GM23338 (cell line): ENCODE data around the gene GNG4. TPM values are rescaled to one million over a fixed set of nuclear protein-coding genes. Genes with fewer than 3 reads are reported as not detected.

ENCODE experiments used
- ATAC-seq: fragments of 200-7000 bp; cut with Tn5 transposase; 3 replicates; pipeline ENCODE4 v1.9.1; 2020
- DNase-seq: peaks from one replicate; pipeline ENCODE4 v3.0.0-alpha.2; 2015; ENCODE audit warnings: low spot score
- H2AFZ ChIP-seq: fragments of 200-600 bp; sonication (generic); 2 replicates; pipeline ENCODE4 v1.8.0; 2016; ENCODE audit warnings: antibody characterized with exemption, mild to moderate bottlenecking, moderate library complexity
- H3F3A ChIP-seq: fragments of 200-600 bp; sonication (generic); replicated peaks from 2 replicates; pipeline ENCODE4 v1.8.0; 2017; ENCODE audit warnings: antibody characterized with exemption, mixed run types, low read depth
- H3K27ac ChIP-seq: fragments of 200-600 bp; sonication (generic); 2 replicates; pipeline ENCODE4 v1.6.1; 2016; ENCODE audit warnings: low read depth
- H3K27me3 ChIP-seq: fragments of 200-600 bp; sonication (generic); 2 replicates; pipeline ENCODE4 v1.8.0; 2016; ENCODE audit warnings: mild to moderate bottlenecking, mixed run types, moderate library complexity; ENCODE audit not compliant: insufficient read depth
- H3K36me3 ChIP-seq: fragments of 200-600 bp; sonication (generic); 2 replicates; pipeline ENCODE4 v1.8.0; 2016; ENCODE audit warnings: mild to moderate bottlenecking; ENCODE audit not compliant: insufficient read depth
- H3K4me1 ChIP-seq: fragments of 200-600 bp; sonication (generic); 2 replicates; pipeline ENCODE4 v1.8.0; 2016; ENCODE audit warnings: mild to moderate bottlenecking, moderate library complexity; ENCODE audit not compliant: insufficient read depth
- H3K4me2 ChIP-seq: fragments of 200-600 bp; sonication (generic); 2 replicates; pipeline ENCODE4 v1.7.1; 2017; ENCODE audit warnings: mixed run types
- H3K4me3 ChIP-seq: fragments of 200-600 bp; sonication (generic); 2 replicates; pipeline ENCODE4 v1.6.1; 2016; ENCODE audit warnings: mixed run types
- H3K79me2 ChIP-seq: fragments of 200-600 bp; sonication (generic); replicated peaks from 2 replicates; pipeline ENCODE4 v1.8.0; 2017; ENCODE audit warnings: mild to moderate bottlenecking; ENCODE audit not compliant: insufficient read depth
- H3K9me2 ChIP-seq: fragments of 200-600 bp; sonication (generic); 2 replicates; pipeline ENCODE4 v1.8.0; 2017; ENCODE audit not compliant: insufficient read depth
- H4K20me1 ChIP-seq: fragments of 200-600 bp; sonication (generic); replicated peaks from 2 replicates; pipeline ENCODE4 v1.8.0; 2017; ENCODE audit warnings: mild to moderate bottlenecking; ENCODE audit not compliant: insufficient read depth
- H3K27ac Mint-ChIP-seq: 2 replicates; pipeline ENCODE4 v1.8.0; 2020; ENCODE audit warnings: inconsistent platforms, mild to moderate bottlenecking, moderate library complexity, mixed read lengths
- H3K27me3 Mint-ChIP-seq: 3 replicates; pipeline ENCODE4 v1.8.0; 2022; ENCODE audit warnings: low read depth, mild to moderate bottlenecking, moderate library complexity, mixed read lengths, inconsistent platforms; ENCODE audit not compliant: insufficient read depth, poor library complexity
- H3K36me3 Mint-ChIP-seq: 3 replicates; pipeline ENCODE4 v1.8.0; 2021; ENCODE audit warnings: low read depth, mild to moderate bottlenecking, inconsistent platforms, moderate library complexity, mixed read lengths
- H3K4me1 Mint-ChIP-seq: 3 replicates; pipeline ENCODE4 v1.8.0; 2020; ENCODE audit warnings: mild to moderate bottlenecking, inconsistent platforms, mixed read lengths
- H3K4me3 Mint-ChIP-seq: 3 replicates; pipeline ENCODE4 v1.8.0; 2021; ENCODE audit warnings: moderate library complexity, mild to moderate bottlenecking, inconsistent platforms, mixed read lengths
- H3K9me3 Mint-ChIP-seq: 3 replicates; pipeline ENCODE4 v1.8.0; 2020; ENCODE audit warnings: moderate library complexity, mild to moderate bottlenecking, inconsistent platforms, mixed read lengths
- CREB1 ChIP-seq: fragments of 250-450 bp; sonication (Bioruptor Pico); IDR thresholded peaks from 2 replicates; pipeline ENCODE4 v1.5.0; 2020; ENCODE audit warnings: low read depth, mild to moderate bottlenecking, moderate library complexity
- CTCF ChIP-seq, 2 experiments: fragments of 200-600 bp in 1 of 2; sonication (generic) in 1 of 2; conservative IDR thresholded peaks; 2 replicates each; pipeline versions ENCODE4 v1.5.1 to v1.6.1; 2016 to 2017; ENCODE audit warnings: antibody characterized with exemption in 2 of 2, low read depth in 2 of 2, mild to moderate bottlenecking in 2 of 2, moderate library complexity in 1 of 2
- ETS1 ChIP-seq: IDR thresholded peaks from 2 replicates; pipeline ENCODE4 v1.6.1; 2016; ENCODE audit warnings: antibody characterized with exemption
- EZH2 ChIP-seq: fragments of 200-600 bp; sonication (generic); IDR thresholded peaks from one replicate; pipeline ENCODE4 v1.8.0; 2017; ENCODE audit warnings: antibody characterized with exemption, mild to moderate bottlenecking, low read depth; ENCODE audit not compliant: unreplicated experiment
- EZH2phosphoT487 ChIP-seq: fragments of 200-600 bp; sonication (generic); IDR thresholded peaks from one replicate; pipeline ENCODE4 v1.8.1; 2018; ENCODE audit warnings: antibody characterized with exemption; ENCODE audit not compliant: unreplicated experiment
- JUNB ChIP-seq: IDR thresholded peaks from one replicate; pipeline ENCODE4 v1.6.1; 2016; ENCODE audit warnings: antibody characterized with exemption; ENCODE audit not compliant: unreplicated experiment
- NANOG ChIP-seq: IDR thresholded peaks from 2 replicates; pipeline ENCODE4 v1.6.1; 2016; ENCODE audit warnings: antibody characterized with exemption, borderline replicate concordance
- POLR2AphosphoS5 ChIP-seq: IDR thresholded peaks from 2 replicates; pipeline ENCODE4 v1.6.1; 2016; ENCODE audit warnings: antibody characterized with exemption, low read depth
- STAT1 ChIP-seq: IDR thresholded peaks from one replicate; pipeline ENCODE4 v1.6.1; 2016; ENCODE audit warnings: antibody characterized with exemption; ENCODE audit not compliant: unreplicated experiment
- ZNF114 ChIP-seq: fragments of 250-450 bp; sonication (Bioruptor Pico); IDR thresholded peaks from 2 replicates; pipeline ENCODE4 v1.5.0; 2020; ENCODE audit warnings: mild to moderate bottlenecking, moderate library complexity
- ZNF331 ChIP-seq: fragments of 250-450 bp; sonication (Bioruptor Pico); IDR thresholded peaks from 2 replicates; pipeline ENCODE4 v1.5.0; 2020; ENCODE audit warnings: low read depth, mild to moderate bottlenecking, moderate library complexity
- polyA plus RNA-seq: library from polyadenylated mRNA; unstranded; fragments of >200 nt; fragmentation: Nextera tagmentation; extraction: Ambion mirVana; gene quantifications from 2 replicates; pipeline ENCODE4 v1.2.1, GENCODE V29; 2016
- total RNA-seq: library from RNA; depleted of rRNA; stranded (reverse); fragments of >200 nt; shearing (Covaris generic); gene quantifications from 2 replicates; pipeline ENCODE4 v1.2.3, GENCODE V29; 2014
- TF ChIP-seq, protein P1 (sequence below): fragments of 250-450 bp; sonication (Bioruptor Pico); IDR thresholded peaks from 2 replicates; pipeline ENCODE4 v1.5.0; 2020; ENCODE audit warnings: mild to moderate bottlenecking, moderate library complexity

Gene GNG4
- total and polyA plus RNA-seq, 2 experiments from 2014 or later: 40.2 to 49.2 TPM

- 0 out of 2 replicates have a peak, but pooled peaks cover 4% of the 10 kb centered on the region for H4K20me1 ChIP-seq
- DNase-seq (no peak), ATAC-seq (no peak)
- Mint-ChIP-seq H3K27me3 (peaks cover 2% of the 10 kb centered on the region), H3K9me3 (no peaks in the 10 kb centered on the region), H3K27ac (no peak overlapping the region), H3K4me1 (peaks cover 7% of the 10 kb centered on the region; the same call in 2 of the 3 replicates), H3K36me3 (peaks cover 6% of the 10 kb centered on the region), H3K4me3 (no peak overlapping the region)
- H3K27me3 ChIP-seq: no peaks in the 10 kb centered on the region
- H3K36me3 ChIP-seq: no peaks in the 10 kb centered on the region
- H3K27ac ChIP-seq: no peak overlapping the region
- H3K4me2 ChIP-seq: no peak overlapping the region
- no peaks in the 10 kb centered on the region for H3K4me1 ChIP-seq
- H2AFZ ChIP-seq: no peak overlapping the region
- H3K79me2 ChIP-seq: no peaks in the 10 kb centered on the region
- TF ChIP-seq ZNF114 (CRISPR knock-in tag): no peak
- no peak for TF ChIP-seq EZH2phosphoT487
- TF ChIP-seq STAT1: no peak
- H3F3A ChIP-seq: no peaks in the 10 kb centered on the region
- H3K9me2 ChIP-seq: no peaks in the 10 kb centered on the region
- H3K4me3 ChIP-seq: no peak overlapping the region
These were observed 36.8 kb downstream of the GNG4 start for GRCh38 chr1:235612761-235613160.

GRCh38 chr1:235610157-235610556 is 39.4 kb downstream of the GNG4 start:
- Mint-ChIP-seq H3K36me3 (peaks cover 4% of the 10 kb centered on the region; the same call in 1 of the 3 replicates), H3K27me3 (no peaks in the 10 kb centered on the region), H3K27ac (no peak overlapping the region), H3K9me3 (no peaks in the 10 kb centered on the region), H3K4me3 (no peak overlapping the region), H3K4me1 (no peaks in the 10 kb centered on the region)
- no peak for DNase-seq
- Histone ChIP-seq H3K4me2 (no peak overlapping the region), H3K79me2 (no peaks in the 10 kb centered on the region; the same call in 1 of the 2 replicates), H2AFZ (no peak overlapping the region), H3F3A (no peaks in the 10 kb centered on the region), H3K4me3 (no peak overlapping the region), H3K4me1 (no peaks in the 10 kb centered on the region), H3K36me3 (no peaks in the 10 kb centered on the region), H3K27me3 (no peaks in the 10 kb centered on the region), H3K9me2 (no peaks in the 10 kb centered on the region), H3K27ac (no peak overlapping the region), H4K20me1 (no peaks in the 10 kb centered on the region; the same call in 1 of the 2 replicates)
- no peak for ATAC-seq
- TF ChIP-seq ZNF331 (CRISPR knock-in tag) (no peak), CREB1 (no peak), STAT1 (no peak), JUNB (no peak), EZH2 (no peak), EZH2phosphoT487 (no peak), POLR2AphosphoS5 (no peak), ETS1 (no peak), NANOG (no peak), ZNF114 (CRISPR knock-in tag) (no peak), CTCF (conservative IDR thresholded peaks at IDR 0.05; ENCODE audit: low read depth in 2 of 2) (no peak)
- TF ChIP-seq, protein P1, sequence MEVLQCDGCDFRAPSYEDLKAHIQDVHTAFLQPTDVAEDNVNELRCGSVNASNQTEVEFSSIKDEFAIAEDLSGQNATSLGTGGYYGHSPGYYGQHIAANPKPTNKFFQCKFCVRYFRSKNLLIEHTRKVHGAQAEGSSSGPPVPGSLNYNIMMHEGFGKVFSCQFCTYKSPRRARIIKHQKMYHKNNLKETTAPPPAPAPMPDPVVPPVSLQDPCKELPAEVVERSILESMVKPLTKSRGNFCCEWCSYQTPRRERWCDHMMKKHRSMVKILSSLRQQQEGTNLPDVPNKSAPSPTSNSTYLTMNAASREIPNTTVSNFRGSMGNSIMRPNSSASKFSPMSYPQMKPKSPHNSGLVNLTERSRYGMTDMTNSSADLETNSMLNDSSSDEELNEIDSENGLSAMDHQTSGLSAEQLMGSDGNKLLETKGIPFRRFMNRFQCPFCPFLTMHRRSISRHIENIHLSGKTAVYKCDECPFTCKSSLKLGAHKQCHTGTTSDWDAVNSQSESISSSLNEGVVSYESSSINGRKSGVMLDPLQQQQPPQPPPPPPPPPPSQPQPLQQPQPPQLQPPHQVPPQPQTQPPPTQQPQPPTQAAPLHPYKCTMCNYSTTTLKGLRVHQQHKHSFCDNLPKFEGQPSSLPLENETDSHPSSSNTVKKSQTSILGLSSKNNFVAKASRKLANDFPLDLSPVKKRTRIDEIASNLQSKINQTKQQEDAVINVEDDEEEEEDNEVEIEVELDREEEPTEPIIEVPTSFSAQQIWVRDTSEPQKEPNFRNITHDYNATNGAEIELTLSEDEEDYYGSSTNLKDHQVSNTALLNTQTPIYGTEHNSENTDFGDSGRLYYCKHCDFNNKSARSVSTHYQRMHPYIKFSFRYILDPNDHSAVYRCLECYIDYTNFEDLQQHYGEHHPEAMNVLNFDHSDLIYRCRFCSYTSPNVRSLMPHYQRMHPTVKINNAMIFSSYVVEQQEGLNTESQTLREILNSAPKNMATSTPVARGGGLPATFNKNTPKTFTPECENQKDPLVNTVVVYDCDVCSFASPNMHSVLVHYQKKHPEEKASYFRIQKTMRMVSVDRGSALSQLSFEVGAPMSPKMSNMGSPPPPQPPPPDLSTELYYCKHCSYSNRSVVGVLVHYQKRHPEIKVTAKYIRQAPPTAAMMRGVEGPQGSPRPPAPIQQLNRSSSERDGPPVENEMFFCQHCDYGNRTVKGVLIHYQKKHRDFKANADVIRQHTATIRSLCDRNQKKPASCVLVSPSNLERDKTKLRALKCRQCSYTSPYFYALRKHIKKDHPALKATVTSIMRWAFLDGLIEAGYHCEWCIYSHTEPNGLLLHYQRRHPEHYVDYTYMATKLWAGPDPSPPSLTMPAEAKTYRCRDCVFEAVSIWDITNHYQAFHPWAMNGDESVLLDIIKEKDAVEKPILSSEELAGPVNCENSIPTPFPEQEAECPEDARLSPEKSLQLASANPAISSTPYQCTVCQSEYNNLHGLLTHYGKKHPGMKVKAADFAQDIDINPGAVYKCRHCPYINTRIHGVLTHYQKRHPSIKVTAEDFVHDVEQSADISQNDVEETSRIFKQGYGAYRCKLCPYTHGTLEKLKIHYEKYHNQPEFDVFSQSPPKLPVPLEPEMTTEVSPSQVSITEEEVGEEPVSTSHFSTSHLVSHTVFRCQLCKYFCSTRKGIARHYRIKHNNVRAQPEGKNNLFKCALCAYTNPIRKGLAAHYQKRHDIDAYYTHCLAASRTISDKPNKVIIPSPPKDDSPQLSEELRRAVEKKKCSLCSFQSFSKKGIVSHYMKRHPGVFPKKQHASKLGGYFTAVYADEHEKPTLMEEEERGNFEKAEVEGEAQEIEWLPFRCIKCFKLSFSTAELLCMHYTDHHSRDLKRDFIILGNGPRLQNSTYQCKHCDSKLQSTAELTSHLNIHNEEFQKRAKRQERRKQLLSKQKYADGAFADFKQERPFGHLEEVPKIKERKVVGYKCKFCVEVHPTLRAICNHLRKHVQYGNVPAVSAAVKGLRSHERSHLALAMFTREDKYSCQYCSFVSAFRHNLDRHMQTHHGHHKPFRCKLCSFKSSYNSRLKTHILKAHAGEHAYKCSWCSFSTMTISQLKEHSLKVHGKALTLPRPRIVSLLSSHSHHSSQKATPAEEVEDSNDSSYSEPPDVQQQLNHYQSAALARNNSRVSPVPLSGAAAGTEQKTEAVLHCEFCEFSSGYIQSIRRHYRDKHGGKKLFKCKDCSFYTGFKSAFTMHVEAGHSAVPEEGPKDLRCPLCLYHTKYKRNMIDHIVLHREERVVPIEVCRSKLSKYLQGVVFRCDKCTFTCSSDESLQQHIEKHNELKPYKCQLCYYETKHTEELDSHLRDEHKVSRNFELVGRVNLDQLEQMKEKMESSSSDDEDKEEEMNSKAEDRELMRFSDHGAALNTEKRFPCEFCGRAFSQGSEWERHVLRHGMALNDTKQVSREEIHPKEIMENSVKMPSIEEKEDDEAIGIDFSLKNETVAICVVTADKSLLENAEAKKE: no peak
